LNCAP (cell line): ENCODE results near the gene VPS18.

Experiments
- TF ChIP-seq, protein P1 (sequence below): fragments of 450-650 bp; IDR thresholded peaks from 2 replicates; pipeline ENCODE4 v1.5.1; 2017; ENCODE audit warnings: mild to moderate bottlenecking

Gene VPS18

DNA sequence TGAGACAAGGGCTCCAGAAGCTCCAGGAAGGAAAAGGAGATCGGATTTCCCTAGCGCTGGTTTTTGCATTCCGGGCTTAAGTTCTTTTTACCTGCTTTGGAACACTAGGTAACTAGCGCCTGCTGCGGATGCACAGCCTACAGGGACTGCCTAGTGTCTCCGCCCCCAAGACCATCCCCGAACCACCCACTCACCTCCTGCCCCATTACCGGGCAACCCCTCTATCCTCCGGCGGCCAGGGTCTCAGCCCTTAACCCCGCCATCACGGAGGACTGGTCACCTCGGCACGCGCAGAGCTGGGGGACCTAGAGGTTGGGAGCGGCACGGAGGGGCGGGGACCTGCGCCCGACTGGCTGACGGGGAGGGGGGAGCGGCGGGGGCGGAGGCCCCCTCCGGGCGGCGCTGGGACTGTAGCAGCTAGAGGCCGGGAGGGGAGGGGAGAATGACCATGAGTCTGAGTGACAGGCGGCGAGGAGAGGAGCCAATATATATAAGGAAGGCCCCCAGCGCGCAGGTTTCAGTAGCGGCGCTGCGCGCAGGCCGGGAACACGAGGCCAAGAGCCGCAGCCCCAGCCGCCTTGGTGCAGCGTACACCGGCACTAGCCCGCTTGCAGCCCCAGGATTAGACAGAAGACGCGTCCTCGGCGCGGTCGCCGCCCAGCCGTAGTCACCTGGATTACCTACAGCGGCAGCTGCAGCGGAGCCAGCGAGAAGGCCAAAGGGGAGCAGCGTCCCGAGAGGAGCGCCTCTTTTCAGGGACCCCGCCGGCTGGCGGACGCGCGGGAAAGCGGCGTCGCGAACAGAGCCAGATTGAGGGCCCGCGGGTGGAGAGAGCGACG, 34.8 kb downstream of the VPS18 start, which contains the start of gene DLL4:
Gene DLL4 (plus strand): TSS at position 520 of the 839 bp plus-strand sequence. CDS start 329 bp downstream, outside the sequence.
- TF ChIP-seq, protein P1, sequence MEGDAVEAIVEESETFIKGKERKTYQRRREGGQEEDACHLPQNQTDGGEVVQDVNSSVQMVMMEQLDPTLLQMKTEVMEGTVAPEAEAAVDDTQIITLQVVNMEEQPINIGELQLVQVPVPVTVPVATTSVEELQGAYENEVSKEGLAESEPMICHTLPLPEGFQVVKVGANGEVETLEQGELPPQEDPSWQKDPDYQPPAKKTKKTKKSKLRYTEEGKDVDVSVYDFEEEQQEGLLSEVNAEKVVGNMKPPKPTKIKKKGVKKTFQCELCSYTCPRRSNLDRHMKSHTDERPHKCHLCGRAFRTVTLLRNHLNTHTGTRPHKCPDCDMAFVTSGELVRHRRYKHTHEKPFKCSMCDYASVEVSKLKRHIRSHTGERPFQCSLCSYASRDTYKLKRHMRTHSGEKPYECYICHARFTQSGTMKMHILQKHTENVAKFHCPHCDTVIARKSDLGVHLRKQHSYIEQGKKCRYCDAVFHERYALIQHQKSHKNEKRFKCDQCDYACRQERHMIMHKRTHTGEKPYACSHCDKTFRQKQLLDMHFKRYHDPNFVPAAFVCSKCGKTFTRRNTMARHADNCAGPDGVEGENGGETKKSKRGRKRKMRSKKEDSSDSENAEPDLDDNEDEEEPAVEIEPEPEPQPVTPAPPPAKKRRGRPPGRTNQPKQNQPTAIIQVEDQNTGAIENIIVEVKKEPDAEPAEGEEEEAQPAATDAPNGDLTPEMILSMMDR = no peak

DNA sequence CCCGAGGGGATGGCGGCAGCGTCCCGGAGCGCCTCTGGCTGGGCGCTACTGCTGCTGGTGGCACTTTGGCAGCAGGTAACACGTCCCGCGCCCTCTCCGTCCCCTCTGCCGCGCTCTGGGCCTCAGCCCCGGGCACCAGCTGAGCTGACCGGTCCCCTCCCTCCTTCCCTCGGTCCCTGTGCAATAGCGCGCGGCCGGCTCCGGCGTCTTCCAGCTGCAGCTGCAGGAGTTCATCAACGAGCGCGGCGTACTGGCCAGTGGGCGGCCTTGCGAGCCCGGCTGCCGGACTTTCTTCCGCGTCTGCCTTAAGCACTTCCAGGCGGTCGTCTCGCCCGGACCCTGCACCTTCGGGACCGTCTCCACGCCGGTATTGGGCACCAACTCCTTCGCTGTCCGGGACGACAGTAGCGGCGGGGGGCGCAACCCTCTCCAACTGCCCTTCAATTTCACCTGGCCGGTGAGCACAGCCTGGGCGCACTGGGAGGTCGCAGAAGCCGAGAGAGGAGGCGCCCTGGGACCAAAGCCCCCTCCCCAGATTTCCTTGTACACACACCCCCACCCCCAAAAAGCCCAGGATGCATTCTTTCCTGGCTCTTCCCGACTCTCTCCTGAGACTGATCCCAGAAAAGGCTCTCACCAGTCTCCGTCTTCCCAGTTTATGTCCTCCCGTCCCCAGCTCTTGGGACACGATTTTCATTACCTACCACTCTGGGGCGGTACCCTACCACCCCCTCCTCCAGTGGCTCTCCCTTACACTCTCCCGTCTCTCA, 35.6 kb downstream of the VPS18 start:
- TF ChIP-seq, protein P1 = no peak

GRCh38 chr15:40930430-40931299, 36.4 kb downstream of the VPS18 start:
- TF ChIP-seq, protein P1 = peak; percentile 85

- TF ChIP-seq, protein P1 = no peak
These were observed 37.3 kb downstream of the VPS18 start for GRCh38 chr15:40931300-40932142.

DNA sequence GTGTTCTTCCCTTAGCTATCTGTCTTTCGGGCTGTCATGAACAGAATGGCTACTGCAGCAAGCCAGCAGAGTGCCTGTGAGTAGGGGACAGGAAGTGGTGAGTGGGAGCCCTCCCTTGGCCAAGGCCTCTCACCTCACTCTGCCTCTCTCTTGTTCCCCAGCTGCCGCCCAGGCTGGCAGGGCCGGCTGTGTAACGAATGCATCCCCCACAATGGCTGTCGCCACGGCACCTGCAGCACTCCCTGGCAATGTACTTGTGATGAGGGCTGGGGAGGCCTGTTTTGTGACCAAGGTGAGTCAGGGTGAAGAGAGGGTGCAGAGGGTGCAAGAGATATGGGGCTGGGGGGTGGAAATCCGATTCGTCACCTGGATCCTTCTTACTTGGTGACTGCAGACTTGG, 37.9 kb downstream of the VPS18 start:
- TF ChIP-seq, protein P1 = no peak

DNA sequence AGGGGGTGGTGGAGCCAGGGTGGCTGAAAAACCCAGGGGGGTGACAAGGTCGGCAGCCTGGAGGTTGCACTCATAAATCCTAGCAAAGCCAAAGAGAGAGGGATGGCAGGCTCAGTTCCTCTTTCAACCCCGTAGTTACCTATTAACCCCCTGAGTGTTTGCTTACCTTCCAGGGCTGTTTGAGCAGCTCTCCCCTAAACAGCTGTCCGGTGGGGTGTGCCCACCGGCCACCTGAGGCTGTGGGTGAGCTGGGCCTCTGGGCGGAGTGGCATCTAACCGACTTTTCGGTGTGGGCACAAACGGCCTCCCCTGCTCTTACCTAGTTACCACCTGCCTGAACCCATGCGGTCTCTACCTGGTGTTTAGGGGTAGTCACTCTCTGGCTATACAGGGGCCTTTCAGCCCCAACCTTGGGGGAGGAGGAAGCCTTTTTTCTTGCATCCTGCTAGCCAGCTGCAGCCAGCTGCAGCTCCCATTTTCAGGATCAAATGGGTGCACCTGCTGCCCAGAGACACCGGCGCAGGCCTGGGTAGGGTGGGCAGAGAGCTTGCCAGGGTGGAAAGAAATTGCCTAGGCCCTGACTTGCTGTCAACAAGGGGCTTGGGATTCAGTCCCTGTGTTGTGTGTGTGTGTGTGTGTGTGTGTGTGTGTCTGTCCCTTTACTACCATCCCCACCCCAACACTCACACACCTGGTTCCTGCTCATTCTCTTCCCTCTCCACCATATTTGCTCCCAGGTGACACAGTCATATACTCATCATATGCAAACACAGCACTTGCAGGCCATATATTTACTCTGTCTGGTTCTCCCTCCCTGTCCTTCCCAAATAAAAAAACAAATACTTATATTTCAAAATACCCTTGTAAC, 38.6 kb downstream of the VPS18 start:
- TF ChIP-seq, protein P1 = no peak
